HFFc6 (cell line): ENCODE results near the gene HNRNPH1. TPM values are rescaled to one million over a fixed set of nuclear protein-coding genes. Genes with fewer than 3 reads are reported as not detected.
A peak's percentile ranks its signal among the peaks of the same experiment; 100 is the strongest.

Source experiments
- DNase-seq: peaks from one replicate; pipeline ENCODE4 v3.0.0-alpha.2; 2018
- H3K27ac Mint-ChIP-seq: 2 replicates; pipeline ENCODE4 v1.8.0; 2020; ENCODE audit warnings: mild to moderate bottlenecking, mixed read lengths
- H3K27me3 Mint-ChIP-seq: 2 replicates; pipeline ENCODE4 v1.8.0; 2021; ENCODE audit warnings: mild to moderate bottlenecking, moderate library complexity, mixed read lengths; ENCODE audit not compliant: insufficient read depth
- H3K36me3 Mint-ChIP-seq: 2 replicates; pipeline ENCODE4 v1.8.0; 2021; ENCODE audit warnings: low read depth, mixed read lengths
- H3K4me1 Mint-ChIP-seq: 2 replicates; pipeline ENCODE4 v1.8.0; 2020; ENCODE audit warnings: low read depth, mixed read lengths
- H3K4me3 Mint-ChIP-seq: 2 replicates; pipeline ENCODE4 v1.8.0; 2020; ENCODE audit warnings: mild to moderate bottlenecking, moderate library complexity, mixed read lengths
- H3K9me3 Mint-ChIP-seq: 2 replicates; pipeline ENCODE4 v1.8.0; 2020; ENCODE audit warnings: mild to moderate bottlenecking, mixed read lengths
- total RNA-seq, 6 experiments: library from RNA; stranded (reverse); fragmentation: NEBNext Ultra II Directional; extraction: Animal tissue kit (Norgen Biotek cat#: 25700); gene quantifications; 2 replicates in 1 of 6; 3 replicates in 5 of 6; pipeline ENCODE4 v1.2.3, GENCODE V29; 2021
- TF ChIP-seq, protein P1 (sequence below): fragments of 200-600 bp; sonication (generic); IDR thresholded peaks from 2 replicates; pipeline ENCODE4 v1.5.0; 2021; ENCODE audit warnings: antibody characterized with exemption, mild to moderate bottlenecking

HNRNPH1 gene
- total RNA-seq, 6 experiments from 2014 or later, result 286 to 401 (median 358) TPM

DNA sequence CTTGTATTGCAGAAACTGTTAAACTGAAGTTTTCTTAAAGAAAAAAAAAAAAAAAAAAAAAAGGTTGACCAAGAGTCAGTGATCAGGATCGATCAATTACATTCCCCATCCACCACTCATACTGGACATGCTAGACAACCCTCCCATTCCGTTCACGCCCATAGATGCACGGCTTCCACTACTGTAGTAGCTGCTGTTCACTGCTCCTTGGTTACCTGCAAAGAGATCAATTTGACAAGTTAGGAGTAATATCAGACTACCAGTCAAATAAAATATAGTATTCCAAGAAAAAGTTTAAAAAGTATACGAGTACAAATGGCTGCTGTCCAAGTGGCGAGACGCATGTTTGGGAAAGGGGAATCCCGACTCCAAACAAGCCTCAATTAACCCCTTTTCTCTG is 8.7 kb downstream of the HNRNPH1 start:
- H3K4me3 Mint-ChIP-seq, result no peak overlapping the region
- H3K27me3 Mint-ChIP-seq, result peaks cover 23% of the 10 kb centered on the region
- H3K27ac Mint-ChIP-seq, result peak overlapping the region; percentile 54; the same call in 1 of the 2 replicates
- TF ChIP-seq, protein P1, sequence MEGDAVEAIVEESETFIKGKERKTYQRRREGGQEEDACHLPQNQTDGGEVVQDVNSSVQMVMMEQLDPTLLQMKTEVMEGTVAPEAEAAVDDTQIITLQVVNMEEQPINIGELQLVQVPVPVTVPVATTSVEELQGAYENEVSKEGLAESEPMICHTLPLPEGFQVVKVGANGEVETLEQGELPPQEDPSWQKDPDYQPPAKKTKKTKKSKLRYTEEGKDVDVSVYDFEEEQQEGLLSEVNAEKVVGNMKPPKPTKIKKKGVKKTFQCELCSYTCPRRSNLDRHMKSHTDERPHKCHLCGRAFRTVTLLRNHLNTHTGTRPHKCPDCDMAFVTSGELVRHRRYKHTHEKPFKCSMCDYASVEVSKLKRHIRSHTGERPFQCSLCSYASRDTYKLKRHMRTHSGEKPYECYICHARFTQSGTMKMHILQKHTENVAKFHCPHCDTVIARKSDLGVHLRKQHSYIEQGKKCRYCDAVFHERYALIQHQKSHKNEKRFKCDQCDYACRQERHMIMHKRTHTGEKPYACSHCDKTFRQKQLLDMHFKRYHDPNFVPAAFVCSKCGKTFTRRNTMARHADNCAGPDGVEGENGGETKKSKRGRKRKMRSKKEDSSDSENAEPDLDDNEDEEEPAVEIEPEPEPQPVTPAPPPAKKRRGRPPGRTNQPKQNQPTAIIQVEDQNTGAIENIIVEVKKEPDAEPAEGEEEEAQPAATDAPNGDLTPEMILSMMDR, result no peak
- H3K4me1 Mint-ChIP-seq, result peaks cover 80% of the 10 kb centered on the region
- H3K9me3 Mint-ChIP-seq, result no peaks in the 10 kb centered on the region
- no peak for DNase-seq
- peaks cover 80% of the 10 kb centered on the region for H3K36me3 Mint-ChIP-seq

DNA sequence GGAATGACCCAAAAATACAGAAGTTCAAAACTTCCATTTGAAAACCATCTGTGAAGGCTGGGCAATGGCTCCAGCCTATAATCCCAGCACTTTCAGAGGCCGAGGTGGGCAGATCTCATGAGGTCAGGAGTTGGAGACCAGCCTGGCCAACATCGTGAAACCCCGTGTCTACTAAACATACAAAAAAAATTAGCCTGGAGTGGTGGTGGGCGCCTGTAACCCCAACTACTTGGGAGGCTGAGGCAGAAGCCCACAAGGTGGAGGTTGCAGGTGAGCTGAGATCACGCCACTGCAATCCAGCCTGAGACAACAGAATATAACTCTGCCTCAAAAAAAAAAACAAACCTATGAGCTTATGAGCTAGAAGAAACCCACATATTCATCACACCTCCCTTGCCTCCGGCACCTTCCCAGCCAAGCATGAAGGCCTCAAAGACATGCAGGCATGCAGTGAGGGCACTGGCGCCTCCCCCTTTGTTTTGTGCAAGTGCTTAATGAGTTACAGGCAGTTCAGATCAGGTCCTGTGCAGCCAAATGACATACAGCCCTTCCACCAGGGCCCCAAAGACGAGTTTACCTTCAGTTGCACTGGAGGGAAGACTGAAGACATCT is 9.9 kb downstream of the HNRNPH1 start:
- TF ChIP-seq, protein P1, result no peak
- H3K4me3 Mint-ChIP-seq, result no peak overlapping the region; the same call in 1 of the 2 replicates
- H3K27me3 Mint-ChIP-seq, result peaks cover 28% of the 10 kb centered on the region
- peaks cover 75% of the 10 kb centered on the region for H3K4me1 Mint-ChIP-seq
- H3K27ac Mint-ChIP-seq, result peak overlapping the region; percentile 68
- H3K36me3 Mint-ChIP-seq, result peaks cover 79% of the 10 kb centered on the region
- DNase-seq, result no peak
- no peaks in the 10 kb centered on the region for H3K9me3 Mint-ChIP-seq

DNA sequence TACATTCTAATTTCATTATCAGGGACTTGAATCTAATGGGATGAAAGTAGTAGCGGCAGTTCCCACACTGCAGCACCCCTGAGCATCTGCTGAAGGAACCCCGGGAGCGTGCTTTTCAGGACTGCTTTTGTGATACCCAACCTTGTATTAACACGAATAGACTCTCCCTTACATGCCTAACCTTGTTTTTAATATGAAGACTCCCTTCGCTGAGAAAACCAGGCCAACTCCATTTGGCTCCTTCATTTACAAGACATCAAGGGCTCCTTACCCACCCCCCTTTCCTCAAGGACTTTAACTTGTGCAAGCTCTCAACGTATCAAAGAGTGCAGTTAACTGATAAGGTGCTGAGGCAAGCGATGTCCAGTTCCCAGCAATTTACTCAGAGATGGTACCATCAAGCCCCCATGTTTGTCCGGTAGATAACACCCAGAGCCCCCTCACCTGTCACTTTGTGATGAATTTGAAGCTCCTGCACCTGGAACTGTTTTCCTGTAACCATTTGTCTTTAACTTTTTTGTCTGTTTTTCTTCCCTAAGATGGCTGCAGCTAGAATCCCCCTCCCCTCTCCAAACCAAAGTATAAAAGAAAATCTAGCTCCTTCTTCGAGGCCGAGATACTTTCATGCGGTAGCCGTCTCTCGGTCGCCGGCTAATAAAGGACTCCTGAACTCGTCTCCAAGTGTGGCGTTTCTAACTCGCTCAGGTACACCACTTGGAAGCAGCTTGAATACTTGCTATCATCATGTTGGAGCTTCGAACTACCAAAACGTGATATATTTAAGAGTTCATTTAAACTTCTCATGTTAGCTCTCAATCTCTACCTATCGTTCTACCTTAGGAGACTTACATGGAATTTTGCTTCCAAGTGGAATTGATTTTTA is 10.7 kb downstream of the HNRNPH1 start:
- DNase-seq, result no peak
- TF ChIP-seq, protein P1, result no peak
- peaks cover 70% of the 10 kb centered on the region for H3K4me1 Mint-ChIP-seq
- peaks cover 74% of the 10 kb centered on the region for H3K36me3 Mint-ChIP-seq
- no peak overlapping the region; the same call in 1 of the 2 replicates for H3K4me3 Mint-ChIP-seq
- H3K9me3 Mint-ChIP-seq, result no peaks in the 10 kb centered on the region
- H3K27me3 Mint-ChIP-seq, result peaks cover 30% of the 10 kb centered on the region
- H3K27ac Mint-ChIP-seq, result peak overlapping the region; percentile 68

DNA sequence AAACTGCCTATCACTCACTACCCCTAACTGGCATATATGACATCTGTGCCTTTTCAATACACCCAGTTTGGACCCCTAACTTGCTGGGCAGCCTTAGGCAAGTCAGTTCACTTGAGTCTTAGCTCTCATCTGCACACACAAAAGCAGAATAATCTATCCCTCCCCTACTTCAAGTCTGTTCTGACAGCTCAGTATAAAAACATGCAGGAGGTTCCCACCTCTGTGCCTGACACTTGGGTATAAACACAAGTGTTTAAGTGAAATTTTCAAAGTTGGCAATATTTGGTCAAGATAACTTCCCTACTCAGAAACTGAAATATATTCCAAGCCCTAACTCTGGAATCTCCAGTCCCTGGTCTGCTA is 12.6 kb downstream of the HNRNPH1 start:
- Mint-ChIP-seq H3K4me1 (peaks cover 50% of the 10 kb centered on the region), H3K27ac (peak overlapping the region; percentile 18), H3K27me3 (peaks cover 37% of the 10 kb centered on the region), H3K9me3 (peaks cover 3% of the 10 kb centered on the region; the same call in 1 of the 2 replicates), H3K4me3 (no peak overlapping the region; the same call in 1 of the 2 replicates), H3K36me3 (peaks cover 56% of the 10 kb centered on the region)
- DNase-seq, result no peak
- TF ChIP-seq, protein P1, result no peak

DNA sequence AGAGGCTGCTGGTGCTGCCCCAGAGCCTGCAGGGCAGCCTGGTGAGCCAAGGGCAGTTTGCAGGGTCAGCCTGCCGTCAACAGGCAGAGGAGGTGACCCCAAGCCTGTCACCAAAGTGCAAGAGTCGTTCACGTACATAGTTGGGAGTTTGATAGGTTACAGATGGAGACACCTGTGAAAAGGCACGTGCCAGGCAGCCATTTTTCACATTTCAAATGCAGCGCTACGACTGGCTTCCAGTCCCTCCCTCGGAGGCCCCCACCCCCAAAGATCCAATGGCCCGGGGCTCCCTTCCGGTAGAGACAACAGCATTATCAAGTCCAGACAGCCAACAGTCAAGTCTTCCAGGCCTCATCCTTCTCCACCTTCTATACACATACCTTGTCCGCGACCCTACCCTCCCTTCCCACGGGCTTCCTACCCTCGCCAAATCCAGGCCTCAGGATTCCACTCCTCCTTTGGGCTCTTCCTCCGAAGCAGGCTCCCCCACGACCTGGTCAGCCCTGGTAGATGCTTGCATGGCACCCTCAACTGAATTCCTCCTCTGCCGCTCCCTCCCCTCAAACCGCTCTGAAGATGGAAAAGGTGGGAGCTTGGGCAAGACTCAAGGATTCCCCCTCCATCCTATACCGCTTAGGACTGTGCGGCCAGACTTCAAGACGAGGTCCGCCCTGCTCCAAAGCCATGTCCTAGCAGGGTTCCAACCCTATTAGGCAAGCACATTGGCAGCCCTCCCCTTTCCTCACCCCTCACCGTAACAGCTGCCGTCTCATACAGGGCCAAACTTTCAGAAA is 13.2 kb downstream of the HNRNPH1 start:
- Mint-ChIP-seq H3K27ac (peak overlapping the region; percentile 18), H3K9me3 (peaks cover 8% of the 10 kb centered on the region; the same call in 1 of the 2 replicates), H3K4me1 (peaks cover 51% of the 10 kb centered on the region), H3K4me3 (no peak overlapping the region; the same call in 1 of the 2 replicates), H3K27me3 (peaks cover 42% of the 10 kb centered on the region), H3K36me3 (peaks cover 56% of the 10 kb centered on the region)
- no peak for DNase-seq
- TF ChIP-seq, protein P1, result no peak
